Measurements from ENCODE around the gene LCTL.

DNA sequence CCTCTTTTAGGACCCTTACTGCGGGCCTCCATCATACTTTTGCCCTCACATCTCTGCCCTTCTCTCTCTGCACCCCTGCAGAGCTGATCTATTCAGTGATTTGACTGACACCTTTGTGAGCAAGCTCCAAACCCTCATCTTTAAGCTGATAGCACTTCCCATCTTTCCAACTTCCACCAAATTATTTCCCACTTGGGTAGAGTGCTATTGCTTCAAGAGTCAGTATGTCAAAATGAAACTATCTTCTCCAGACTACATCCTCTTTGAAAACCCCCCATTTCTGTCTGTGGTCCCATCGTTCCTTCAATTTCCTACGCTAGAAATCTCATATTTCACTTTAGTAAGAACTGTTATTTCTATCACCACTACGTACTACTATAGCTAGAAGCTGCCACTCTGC lies 41.0 kb downstream of the LCTL start:
- TF ChIP-seq CTCF (IDR thresholded peaks at IDR 0.05) (no peak), POLR2A (IDR thresholded peaks at IDR 0.05) (no peak), EP300 (IDR thresholded peaks at IDR 0.05) (no peak)
